Stimulated activated naive CD8-positive, alpha-beta T cell treated with anti-CD3 and anti-CD28 coated beads, Interleukin-15, amount 100 ng/mL, for 72 hours (primary cell): Measurements from ENCODE around the gene EPHA1.

ENCODE experiments used
- ATAC-seq: fragments of 150-1000 bp; cut with Tn5 transposase; 2 replicates; pipeline ENCODE4 v1.10.0; 2021; ENCODE audit warnings: mild to moderate bottlenecking, moderate library complexity
- DNase-seq, 2 donors: peaks; one replicate each; pipeline ENCODE4 v3.0.0; 2021 to 2022
- H3K27ac Mint-ChIP-seq, 2 donors: one replicate each; pipeline ENCODE4 v1.8.0; 2022; ENCODE audit warnings: mild to moderate bottlenecking in 2 of 2, mixed read lengths in 2 of 2, moderate library complexity in 2 of 2
- H3K27me3 Mint-ChIP-seq: one replicate; pipeline ENCODE4 v1.8.0; 2022; ENCODE audit warnings: mixed read lengths
- H3K4me1 Mint-ChIP-seq: one replicate; pipeline ENCODE4 v1.8.0; 2022; ENCODE audit warnings: mild to moderate bottlenecking, mixed read lengths
- H3K4me3 Mint-ChIP-seq, 2 donors: one replicate each; pipeline ENCODE4 v1.8.0; 2022; ENCODE audit warnings: mild to moderate bottlenecking in 2 of 2, mixed read lengths in 2 of 2, moderate library complexity in 1 of 2
- H3K9me3 Mint-ChIP-seq, 2 donors: one replicate each; pipeline ENCODE4 v1.8.0; 2022; ENCODE audit warnings: mixed read lengths in 2 of 2

EPHA1 gene

DNA sequence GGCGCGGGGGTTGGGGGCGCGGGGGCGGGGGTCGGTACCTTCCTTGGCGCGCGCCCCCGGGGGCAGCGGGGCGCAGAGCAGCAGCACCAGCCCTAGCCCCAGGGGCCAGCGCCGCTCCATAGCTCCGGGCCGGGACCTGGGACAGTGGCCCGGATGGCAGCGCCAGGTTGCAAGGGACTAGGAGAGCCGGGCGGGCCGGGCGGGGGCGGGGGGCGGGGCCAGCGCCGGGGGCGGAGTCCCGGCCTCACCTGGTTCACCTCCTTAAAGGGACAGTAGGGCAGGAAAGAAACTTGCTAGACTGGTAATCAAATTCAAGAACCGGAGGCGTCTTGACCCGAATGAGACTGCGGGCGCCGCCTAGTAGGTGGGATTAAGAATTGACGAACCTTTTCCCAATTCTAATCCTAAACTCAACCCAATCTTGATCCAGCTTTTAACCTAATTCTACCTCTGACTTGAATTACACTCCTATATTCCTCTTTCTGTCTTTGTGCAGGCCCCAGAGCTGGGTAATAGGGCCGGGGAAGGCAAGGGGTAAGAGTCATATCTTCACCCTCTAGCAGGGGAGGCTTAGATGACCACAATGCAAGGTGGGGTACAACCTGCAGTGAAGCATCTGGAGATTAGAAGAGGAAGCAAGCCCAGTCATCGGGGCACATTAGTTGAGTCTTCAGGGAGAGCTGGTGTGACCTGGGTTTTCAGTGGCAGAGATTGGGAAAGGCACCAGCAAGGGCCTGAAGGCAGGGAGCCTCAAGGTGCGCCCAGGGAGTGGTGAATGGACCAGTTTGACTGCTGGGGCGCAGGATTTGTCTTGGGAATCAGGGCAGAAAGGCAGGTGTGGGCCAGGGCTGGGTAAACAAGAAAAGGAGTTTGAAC lies at the start of gene EPHA1:
Gene EPHA1 (minus strand): TSS at position 171 of the 876 bp plus-strand sequence. CDS start 51 bp downstream, at position 120.
- ATAC-seq (peak; percentile 67), DNase-seq (peak; percentile 22 to 45)
- Mint-ChIP-seq H3K4me1 (peaks cover 82% of the 10 kb centered on the region), H3K27ac (peak within 1 kb of the TSS; percentile 71 to 86), H3K9me3 (no peaks in the 10 kb centered on the region), H3K4me3 (peak within 1 kb of the TSS; percentile 84 to 91), H3K27me3 (no peaks in the 10 kb centered on the region)

DNA sequence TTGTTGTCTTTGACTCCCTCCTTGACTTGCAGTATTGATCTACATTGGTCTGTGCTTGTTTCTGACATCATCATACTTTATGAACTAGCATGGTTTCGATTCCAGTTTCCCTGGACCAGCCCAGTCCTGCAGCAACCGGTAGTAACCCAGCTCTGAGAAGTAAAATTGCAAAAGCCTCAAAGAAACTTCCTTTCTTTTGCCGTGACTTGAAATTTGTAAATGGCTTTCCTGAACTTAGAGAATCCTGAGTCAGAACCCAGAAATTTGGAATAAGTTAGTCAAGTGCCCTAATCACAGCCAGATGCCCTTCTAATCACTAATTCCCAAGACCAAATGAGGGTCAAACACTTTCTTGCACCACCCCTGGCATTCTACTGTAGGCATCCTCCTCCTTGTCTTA lies 49.6 kb upstream of the EPHA1 start:
- Mint-ChIP-seq H3K27me3 (no peaks in the 10 kb centered on the region), H3K4me1 (peaks cover 18% of the 10 kb centered on the region), H3K4me3 (no peak overlapping the region), H3K27ac (peak overlapping the region in 1 of 2 donors; percentile 91), H3K9me3 (peaks cover 5 to 7% of the 10 kb centered on the region in 2 donors)
- ATAC-seq (no peak), DNase-seq (no peak)

DNA sequence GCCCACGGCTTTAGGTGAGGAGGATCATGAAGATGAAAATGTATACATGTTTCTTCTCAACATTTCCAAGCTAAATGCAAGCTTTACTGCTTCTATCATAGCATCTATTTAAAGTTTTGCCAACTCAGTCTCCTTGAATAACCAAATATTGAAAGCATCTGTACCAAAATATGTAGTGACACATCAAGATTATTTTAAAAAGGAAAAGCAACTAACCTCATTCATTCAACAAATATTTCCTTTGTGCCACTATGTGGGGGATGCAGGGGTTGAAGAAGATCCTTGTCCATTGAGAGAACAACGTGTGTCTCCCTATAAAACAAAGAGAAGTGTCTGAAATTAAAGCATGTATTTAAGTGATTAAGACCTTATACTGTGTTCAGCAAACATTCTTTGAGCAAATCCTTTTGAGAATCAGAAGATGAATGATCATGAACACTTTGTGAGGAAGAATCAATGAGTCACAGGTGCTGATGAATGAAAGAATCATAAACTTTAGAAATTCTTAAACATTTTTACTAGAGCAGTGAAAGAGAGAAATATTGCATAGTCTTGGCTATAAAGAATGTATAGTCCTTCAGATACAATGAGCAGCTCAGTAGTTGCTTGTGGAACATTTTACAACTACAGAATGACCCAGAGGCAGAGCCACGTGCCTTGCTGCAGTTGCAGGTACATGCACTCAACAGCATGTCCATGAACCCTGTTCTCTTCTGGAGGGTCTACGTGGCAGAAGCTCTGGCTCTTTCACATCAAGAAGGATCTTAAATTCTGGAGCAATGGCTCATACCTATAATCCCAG lies 48.5 kb upstream of the EPHA1 start:
- no peak overlapping the region for H3K27ac Mint-ChIP-seq
- peaks cover 29% of the 10 kb centered on the region for H3K4me1 Mint-ChIP-seq
- H3K27me3 Mint-ChIP-seq = no peaks in the 10 kb centered on the region
- DNase-seq (no peak), ATAC-seq (no peak)
- peaks cover 5 to 7% of the 10 kb centered on the region in 2 donors for H3K9me3 Mint-ChIP-seq
- no peak overlapping the region for H3K4me3 Mint-ChIP-seq

DNA sequence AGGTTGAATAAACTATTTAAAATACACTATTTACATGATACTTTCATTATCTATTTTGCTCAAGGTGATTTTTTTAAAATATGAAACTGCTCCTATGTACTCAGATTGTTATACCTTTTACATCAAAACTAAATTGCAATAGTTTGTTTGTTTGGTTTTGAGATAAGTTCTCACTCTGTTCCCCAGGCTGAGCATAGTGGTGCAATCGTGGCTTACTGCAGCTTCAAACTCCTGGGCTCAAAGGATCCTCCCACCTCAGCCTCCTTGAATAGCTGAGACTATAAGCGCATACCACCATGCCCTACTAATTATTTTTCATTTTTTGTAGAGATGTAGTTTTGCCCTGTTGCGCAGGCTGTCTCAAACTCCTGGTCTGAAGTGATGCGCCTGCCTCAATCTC lies 47.3 kb upstream of the EPHA1 start:
- peaks cover 28% of the 10 kb centered on the region for H3K4me1 Mint-ChIP-seq
- no peak overlapping the region for H3K27ac Mint-ChIP-seq
- peaks cover 5% of the 10 kb centered on the region in 2 donors for H3K9me3 Mint-ChIP-seq
- no peak for ATAC-seq
- H3K27me3 Mint-ChIP-seq = no peaks in the 10 kb centered on the region
- DNase-seq = no peak
- no peak overlapping the region for H3K4me3 Mint-ChIP-seq

DNA sequence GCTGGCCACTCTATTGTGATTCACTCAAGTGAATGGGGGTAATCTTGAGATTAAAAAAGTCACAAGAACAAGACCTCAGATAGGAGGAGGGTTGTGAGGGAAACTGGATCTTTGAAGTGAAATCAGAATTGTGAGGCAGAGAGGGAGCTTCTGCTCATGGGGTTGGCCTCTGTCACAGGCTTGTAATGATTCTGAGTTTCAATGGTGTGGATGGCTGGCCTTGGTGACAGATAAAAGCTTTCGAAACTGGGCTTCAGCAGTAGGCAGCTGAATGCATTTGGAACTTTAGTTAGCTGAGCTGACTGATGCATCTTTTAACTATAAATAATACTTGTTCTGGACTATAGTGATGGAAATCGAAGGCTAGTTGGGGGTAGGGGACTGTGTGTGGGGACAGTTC lies 46.8 kb upstream of the EPHA1 start:
- Mint-ChIP-seq H3K9me3 (peaks cover under 1% of the 10 kb centered on the region in 2 donors), H3K27ac (no peak overlapping the region), H3K27me3 (no peaks in the 10 kb centered on the region), H3K4me3 (no peak overlapping the region), H3K4me1 (peaks cover 23% of the 10 kb centered on the region)
- no peak for DNase-seq
- no peak for ATAC-seq

DNA sequence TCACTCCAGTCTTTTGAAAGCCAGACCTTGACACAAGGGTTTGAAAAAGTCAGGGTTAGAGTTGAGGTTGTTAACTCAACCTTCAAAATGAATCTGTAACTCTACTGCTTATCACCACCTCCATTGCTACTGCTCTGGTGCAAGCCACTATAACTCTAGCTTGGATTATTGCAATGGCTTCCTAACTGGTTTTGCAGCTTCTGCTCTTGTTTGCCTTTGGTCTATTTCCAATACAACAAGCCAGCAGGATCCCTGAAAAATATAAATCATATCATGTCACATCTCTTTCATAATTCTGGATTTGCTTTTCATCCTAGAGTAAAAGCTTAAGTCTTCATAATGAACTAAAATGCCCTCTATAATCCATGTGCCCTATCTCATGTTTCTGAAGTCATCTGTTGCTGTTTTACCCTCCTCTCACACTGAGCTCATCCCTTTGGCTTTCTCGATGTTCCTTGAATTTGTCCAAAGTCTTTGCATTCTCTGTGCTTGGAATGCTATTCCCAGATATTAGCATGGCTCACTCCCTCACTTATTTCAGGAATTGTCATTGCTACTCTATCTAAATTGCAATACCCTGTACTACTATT lies 45.5 kb upstream of the EPHA1 start:
- no peak overlapping the region for H3K4me3 Mint-ChIP-seq
- ATAC-seq (no peak), DNase-seq (no peak)
- H3K4me1 Mint-ChIP-seq = peaks cover 21% of the 10 kb centered on the region
- no peak overlapping the region for H3K27ac Mint-ChIP-seq
- no peaks in the 10 kb centered on the region for H3K9me3 Mint-ChIP-seq
- no peaks in the 10 kb centered on the region for H3K27me3 Mint-ChIP-seq

DNA sequence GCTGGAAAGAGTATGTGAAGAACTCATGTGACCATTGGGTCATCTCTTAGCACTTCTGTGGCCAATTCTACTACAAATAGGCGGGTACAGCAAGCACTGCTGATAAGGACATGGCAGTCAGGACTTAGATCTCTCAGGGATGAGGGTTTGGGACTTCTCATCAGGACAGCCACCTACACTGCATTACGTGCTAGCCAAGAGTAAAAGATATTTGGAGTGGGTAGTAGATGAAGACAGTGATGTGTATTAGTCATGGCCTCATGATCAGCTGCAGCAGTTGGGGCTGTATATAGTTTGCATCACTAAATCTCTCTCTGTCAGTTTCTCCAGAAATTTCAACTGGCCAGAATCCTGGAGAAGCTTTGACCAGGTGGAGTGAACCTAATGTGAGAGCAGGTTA lies 43.8 kb upstream of the EPHA1 start:
- ATAC-seq (no peak), DNase-seq (no peak)
- Mint-ChIP-seq H3K4me1 (peaks cover 12% of the 10 kb centered on the region), H3K9me3 (no peaks in the 10 kb centered on the region), H3K27ac (no peak overlapping the region), H3K27me3 (no peaks in the 10 kb centered on the region), H3K4me3 (no peak overlapping the region)

DNA sequence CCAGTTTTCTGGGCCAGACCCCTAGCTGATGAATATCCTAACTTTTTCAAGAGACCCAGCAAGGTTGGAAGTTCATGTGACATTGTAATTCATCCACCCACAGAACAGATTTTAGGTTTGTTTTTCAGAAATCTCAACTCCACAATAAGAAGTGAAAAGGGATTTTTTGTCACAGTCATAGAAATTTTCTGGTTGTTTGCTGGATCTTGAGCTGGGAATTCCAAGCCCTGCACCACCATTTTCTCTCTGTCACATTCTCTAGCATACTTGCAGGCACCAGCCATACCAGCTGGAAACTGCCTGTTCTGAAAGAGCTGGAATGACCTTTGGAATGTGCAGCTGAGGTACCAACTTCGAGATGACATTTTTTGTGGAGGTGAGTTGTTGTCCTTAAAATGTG lies 43.1 kb upstream of the EPHA1 start:
- H3K9me3 Mint-ChIP-seq = no peaks in the 10 kb centered on the region
- no peak overlapping the region for H3K27ac Mint-ChIP-seq
- no peak for DNase-seq
- no peaks in the 10 kb centered on the region for H3K27me3 Mint-ChIP-seq
- peaks cover 12% of the 10 kb centered on the region for H3K4me1 Mint-ChIP-seq
- no peak overlapping the region for H3K4me3 Mint-ChIP-seq
- ATAC-seq = no peak

DNA sequence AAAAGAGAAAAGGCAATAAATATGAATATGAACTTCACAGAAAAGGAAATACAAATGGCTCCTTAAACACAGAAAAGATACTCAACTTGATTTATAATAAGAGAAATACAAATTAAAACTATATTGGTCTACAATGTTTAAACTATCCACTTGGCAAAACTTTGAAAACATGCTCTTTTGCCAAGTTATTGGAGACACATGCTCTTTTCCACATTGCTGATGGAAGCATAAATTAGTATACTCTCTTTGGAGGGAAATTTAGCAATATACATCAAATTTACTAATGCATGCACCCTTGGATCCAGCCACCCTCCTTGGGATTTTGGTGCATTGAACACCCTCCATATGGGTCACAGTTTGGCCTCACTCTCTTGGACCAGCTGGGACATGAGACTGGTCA lies 42.5 kb upstream of the EPHA1 start:
- no peak overlapping the region for H3K27ac Mint-ChIP-seq
- no peaks in the 10 kb centered on the region for H3K27me3 Mint-ChIP-seq
- no peak overlapping the region for H3K4me3 Mint-ChIP-seq
- DNase-seq (no peak), ATAC-seq (no peak)
- no peaks in the 10 kb centered on the region for H3K9me3 Mint-ChIP-seq
- peaks cover 12% of the 10 kb centered on the region for H3K4me1 Mint-ChIP-seq

DNA sequence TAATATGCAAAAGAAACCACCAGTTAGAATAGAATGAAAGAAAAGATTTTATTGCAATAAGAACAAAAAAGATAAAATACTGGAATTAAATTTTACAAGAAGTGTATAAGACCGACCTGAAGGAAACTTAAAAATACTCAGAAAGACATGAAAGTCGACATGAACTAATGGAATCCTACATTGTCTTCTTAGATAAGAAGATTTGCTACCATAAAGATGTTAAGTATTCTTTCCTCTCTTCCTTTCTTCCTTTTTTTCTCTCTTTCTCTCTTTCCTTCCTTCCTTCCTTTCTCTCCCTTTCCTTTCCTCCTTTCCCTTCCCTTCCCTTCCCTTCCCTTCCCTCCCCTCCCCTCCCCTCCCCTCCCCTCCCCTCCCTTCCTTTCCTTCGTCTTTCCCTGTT lies 41.1 kb upstream of the EPHA1 start:
- Mint-ChIP-seq H3K27me3 (no peaks in the 10 kb centered on the region), H3K9me3 (no peaks in the 10 kb centered on the region), H3K4me3 (no peak overlapping the region), H3K27ac (no peak overlapping the region), H3K4me1 (peaks cover 12% of the 10 kb centered on the region)
- ATAC-seq (no peak), DNase-seq (no peak)

DNA sequence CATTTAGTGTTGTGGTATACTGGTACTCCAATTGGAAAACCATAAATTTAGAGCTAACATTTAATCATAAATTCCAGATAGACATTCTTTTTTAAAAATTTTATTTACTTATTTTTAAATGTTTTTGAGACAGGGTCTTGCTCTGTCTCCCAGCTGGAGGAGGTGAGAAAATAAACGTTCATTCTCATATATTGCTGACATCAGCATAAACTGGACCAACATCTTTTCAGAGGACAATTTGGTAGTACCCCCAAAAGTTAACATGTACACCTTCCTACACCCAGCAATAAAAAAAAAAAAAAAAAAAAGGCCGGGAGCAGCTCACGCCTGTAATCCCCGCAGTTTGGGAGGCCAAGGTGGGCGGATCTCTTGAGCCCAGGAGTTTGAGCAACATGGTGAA lies 39.8 kb upstream of the EPHA1 start:
- Mint-ChIP-seq H3K9me3 (no peaks in the 10 kb centered on the region), H3K27me3 (no peaks in the 10 kb centered on the region), H3K4me3 (no peak overlapping the region), H3K4me1 (peaks cover 12% of the 10 kb centered on the region), H3K27ac (no peak overlapping the region)
- DNase-seq (no peak), ATAC-seq (no peak)

DNA sequence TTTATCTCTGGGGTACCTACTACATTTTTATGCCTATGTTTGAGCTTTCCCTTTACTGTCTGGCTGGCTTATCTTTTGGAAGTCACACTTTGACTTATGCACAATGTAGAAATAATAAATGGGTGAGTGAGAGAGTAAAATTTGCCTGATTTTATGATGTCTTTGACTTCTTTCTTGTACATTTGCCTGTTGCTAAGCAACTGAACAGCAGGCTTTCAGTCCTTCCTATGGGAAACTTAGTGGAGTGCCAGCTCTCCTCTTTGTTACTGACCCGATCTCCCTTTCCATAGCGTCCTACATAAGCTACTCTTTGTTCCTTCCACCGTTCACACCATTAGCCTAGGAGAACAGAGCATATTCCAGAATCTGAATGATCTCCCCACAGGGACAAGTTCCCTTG lies 38.8 kb upstream of the EPHA1 start:
- Mint-ChIP-seq H3K4me3 (no peak overlapping the region), H3K27ac (no peak overlapping the region), H3K4me1 (peaks cover 3% of the 10 kb centered on the region), H3K9me3 (no peaks in the 10 kb centered on the region), H3K27me3 (no peaks in the 10 kb centered on the region)
- ATAC-seq (no peak), DNase-seq (no peak)

DNA sequence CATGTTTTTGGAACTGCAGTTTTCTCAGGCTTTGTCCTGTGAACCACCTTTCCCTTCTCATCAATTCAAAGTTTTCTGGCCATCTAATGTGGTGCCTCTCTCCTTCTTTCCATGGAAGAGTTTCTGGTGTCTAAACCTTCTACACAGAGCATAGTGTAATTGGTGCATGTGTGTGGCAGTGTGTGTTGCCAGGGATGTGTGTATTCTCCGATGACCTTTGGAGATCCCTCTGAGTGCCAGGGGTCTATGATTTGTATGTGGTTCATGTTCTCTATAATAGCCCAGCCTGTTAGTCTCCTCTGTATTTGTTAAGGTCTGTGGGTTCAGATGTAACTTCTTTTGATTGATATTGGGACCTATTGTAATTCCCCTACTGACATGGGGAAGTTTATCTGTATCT lies 36.1 kb upstream of the EPHA1 start:
- Mint-ChIP-seq H3K4me3 (no peak overlapping the region), H3K9me3 (no peaks in the 10 kb centered on the region), H3K27ac (no peak overlapping the region), H3K27me3 (no peaks in the 10 kb centered on the region), H3K4me1 (peaks cover 2% of the 10 kb centered on the region)
- DNase-seq (no peak), ATAC-seq (no peak)

DNA sequence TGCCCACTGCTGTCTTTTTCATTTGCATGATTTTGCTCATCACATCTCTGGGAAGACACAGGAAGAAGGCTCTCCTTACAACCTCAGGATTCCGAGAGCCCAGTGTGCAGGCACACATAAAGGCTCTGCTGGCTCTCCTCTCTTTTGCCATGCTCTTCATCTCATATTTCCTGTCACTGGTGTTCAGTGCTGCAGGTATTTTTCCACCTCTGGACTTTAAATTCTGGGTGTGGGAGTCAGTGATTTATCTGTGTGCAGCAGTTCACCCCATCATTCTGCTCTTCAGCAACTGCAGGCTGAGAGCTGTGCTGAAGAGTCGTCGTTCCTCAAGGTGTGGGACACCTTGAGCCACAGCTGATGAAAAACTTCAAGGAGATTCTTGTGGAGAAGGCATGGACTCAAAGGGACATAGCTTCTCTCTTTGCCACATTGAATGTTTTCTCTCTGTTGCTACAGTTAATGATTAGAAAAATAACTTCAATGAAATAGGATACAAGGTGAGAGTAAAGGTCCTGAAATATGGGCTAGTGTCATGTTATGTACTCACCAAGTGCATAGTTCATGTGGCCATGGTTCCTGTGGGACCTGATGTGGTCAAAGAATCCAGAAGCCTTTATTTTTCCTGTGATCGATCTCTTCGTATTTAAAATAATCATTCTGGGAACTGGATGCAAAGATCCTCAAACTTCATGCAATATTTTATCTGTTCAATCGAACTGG lies 35.6 kb upstream of the EPHA1 start:
- H3K27ac Mint-ChIP-seq = no peak overlapping the region
- H3K9me3 Mint-ChIP-seq = no peaks in the 10 kb centered on the region
- no peaks in the 10 kb centered on the region for H3K27me3 Mint-ChIP-seq
- ATAC-seq (no peak), DNase-seq (no peak)
- H3K4me3 Mint-ChIP-seq = no peak overlapping the region
- peaks cover 6% of the 10 kb centered on the region for H3K4me1 Mint-ChIP-seq

DNA sequence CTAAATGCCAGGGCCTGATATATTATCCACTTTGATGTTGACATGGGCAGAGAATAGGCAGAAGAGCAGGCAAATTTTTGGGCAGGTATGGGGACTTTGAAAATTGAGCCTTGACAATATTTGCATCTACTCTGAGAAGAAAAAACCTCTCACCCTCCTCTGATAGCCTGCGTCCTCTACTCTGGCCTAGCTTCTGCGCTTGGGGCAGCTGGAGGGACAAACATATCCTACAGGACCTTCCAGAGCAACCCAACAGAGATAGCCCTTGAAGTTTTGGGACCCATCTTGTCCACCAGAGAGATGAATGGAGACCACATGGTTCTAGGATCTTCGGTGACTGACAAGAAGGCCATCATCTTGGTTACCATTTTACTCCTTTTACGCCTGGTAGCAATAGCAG lies 34.5 kb upstream of the EPHA1 start, which contains the start of gene TAS2R60:
Gene TAS2R60 (plus strand): TSS at position 301 of the 400 bp plus-strand sequence. CDS start 0 bp downstream, at position 301.
- Mint-ChIP-seq H3K27ac (no peak within 1 kb of the TSS), H3K9me3 (no peaks in the 10 kb centered on the region), H3K4me1 (peaks cover 12% of the 10 kb centered on the region), H3K4me3 (no peak within 1 kb of the TSS), H3K27me3 (no peaks in the 10 kb centered on the region)
- ATAC-seq (no peak), DNase-seq (no peak)
